GM19023 (cell line): Measurements from ENCODE around the gene STK32C.
"Not testable (repeated sequence)": the region's sequence is repeated elsewhere in the genome, so short reads cannot be mapped to it uniquely, and the experiment has no call there.

Experiments
- ATAC-seq: cut with Tn5 transposase; IDR thresholded peaks from one replicate; pipeline ENCODE4 v1.9.1; 2021; ENCODE audit warnings: mild to moderate bottlenecking, moderate library complexity; ENCODE audit not compliant: unreplicated experiment

STK32C gene

GRCh38 chr10:132302421-132303310, 5.1 kb downstream of the STK32C start:
- ATAC-seq = no peak

GRCh38 chr10:132301371-132302330, 6.1 kb downstream of the STK32C start:
- no peak for ATAC-seq

GRCh38 chr10:132300582-132300981, 7.2 kb downstream of the STK32C start:
- no peak for ATAC-seq

- no peak for ATAC-seq
Observed at GRCh38 chr10:132299371-132300336, 8.1 kb downstream of the STK32C start.

- ATAC-seq = no peak
Observed at GRCh38 chr10:132298038-132298881, 9.5 kb downstream of the STK32C start.

GRCh38 chr10:132297526-132297925, 10.2 kb downstream of the STK32C start:
- ATAC-seq = no peak

- no peak for ATAC-seq
Observed at GRCh38 chr10:132296666-132297443, 10.9 kb downstream of the STK32C start.

GRCh38 chr10:132295481-132295880, 12.3 kb downstream of the STK32C start:
- not testable (repeated sequence) for ATAC-seq

- ATAC-seq = no peak
Observed at GRCh38 chr10:132294561-132295318, 13.0 kb downstream of the STK32C start.

GRCh38 chr10:132293813-132294520, 13.8 kb downstream of the STK32C start:
- no peak for ATAC-seq

GRCh38 chr10:132293201-132293812, 14.4 kb downstream of the STK32C start:
- no peak for ATAC-seq

GRCh38 chr10:132292287-132293200, 15.2 kb downstream of the STK32C start:
- ATAC-seq = no peak

- ATAC-seq = no peak
Observed at GRCh38 chr10:132291826-132292225, 15.9 kb downstream of the STK32C start.

GRCh38 chr10:132290631-132291030, 17.1 kb downstream of the STK32C start:
- ATAC-seq = no peak

GRCh38 chr10:132289439-132289838, 18.3 kb downstream of the STK32C start:
- no peak for ATAC-seq
